Endodermal cell (in vitro differentiated cells): ENCODE results near the gene ZNF14. TPM values are rescaled to one million over a fixed set of nuclear protein-coding genes. Genes with fewer than 3 reads are reported as not detected.
"Not testable (repeated sequence)": the region's sequence is repeated elsewhere in the genome, so short reads cannot be mapped to it uniquely, and the experiment has no call there.

ENCODE experiments used
- DNase-seq: peaks from one replicate; pipeline ENCODE4 v3.0.0-alpha.2; 2017
- H3K27ac ChIP-seq: 2 replicates; pipeline ENCODE4 v1.5.1; 2013; ENCODE audit warnings: mild to moderate bottlenecking, low read depth, low read length, moderate library complexity
- H3K27me3 ChIP-seq: 2 replicates; pipeline ENCODE4 v1.6.1; 2013; ENCODE audit warnings: mild to moderate bottlenecking, low read length, moderate library complexity; ENCODE audit not compliant: insufficient read depth, control insufficient read depth, poor library complexity, severe bottlenecking
- H3K36me3 ChIP-seq: 2 replicates; pipeline ENCODE4 v1.7.0; 2013; ENCODE audit warnings: mild to moderate bottlenecking, low read length, moderate library complexity; ENCODE audit not compliant: control insufficient read depth, insufficient read depth
- H3K4me1 ChIP-seq: one replicate; pipeline ENCODE4 v1.7.0; 2013; ENCODE audit warnings: low read length; ENCODE audit not compliant: control insufficient read depth, insufficient read depth
- H3K4me3 ChIP-seq: 2 replicates; pipeline ENCODE4 v1.5.1; 2013; ENCODE audit warnings: mild to moderate bottlenecking, low read length, moderate library complexity
- H3K9ac ChIP-seq: 2 replicates; pipeline ENCODE4 v1.6.1; 2013; ENCODE audit warnings: mild to moderate bottlenecking, low read length, moderate library complexity; ENCODE audit not compliant: poor library complexity, severe bottlenecking; ENCODE audit errors: extremely low read depth
- H3K9me3 ChIP-seq: 2 replicates; pipeline ENCODE4 v1.6.1; 2013; ENCODE audit warnings: mild to moderate bottlenecking, low read length, moderate library complexity; ENCODE audit not compliant: control insufficient read depth
- H3K27ac Mint-ChIP-seq: 2 replicates; pipeline ENCODE4 v1.8.0; 2020; ENCODE audit warnings: mixed read lengths
- H3K27me3 Mint-ChIP-seq: 2 replicates; pipeline ENCODE4 v1.8.0; 2021; ENCODE audit warnings: mild to moderate bottlenecking, mixed read lengths; ENCODE audit not compliant: insufficient read depth
- H3K36me3 Mint-ChIP-seq: 2 replicates; pipeline ENCODE4 v1.8.0; 2020; ENCODE audit warnings: low read depth, mixed read lengths
- H3K4me1 Mint-ChIP-seq: 2 replicates; pipeline ENCODE4 v1.8.0; 2020; ENCODE audit warnings: mixed read lengths
- H3K4me3 Mint-ChIP-seq: 2 replicates; pipeline ENCODE4 v1.8.0; 2020; ENCODE audit warnings: mild to moderate bottlenecking, moderate library complexity, mixed read lengths
- H3K9me3 Mint-ChIP-seq: 2 replicates; pipeline ENCODE4 v1.8.0; 2020; ENCODE audit warnings: mild to moderate bottlenecking, mixed read lengths
- WGBS, 2 experiments: methylation state at CpG; one replicate each; pipeline versions ENCODE4 v1.1.5 to v1.1.7; 2013; ENCODE audit warnings: missing lambda C conversion rate in 2 of 2, mixed read lengths in 1 of 2; ENCODE audit not compliant: insufficient coverage in 1 of 2, insufficient read length in 1 of 2; 5-methylcytosine and 5-hydroxymethylcytosine counted together
- total RNA-seq, 2 donors: library from RNA; stranded (reverse); fragmentation: NEBNext Ultra II Directional in 1 of 2; extraction: Animal tissue kit (Norgen Biotek cat#: 25700) in 1 of 2; gene quantifications; 2 replicates in 1 of 2; 3 replicates in 1 of 2; pipeline ENCODE4 v1.2.1, GENCODE V29; 2021
- TF ChIP-seq, protein P1 (sequence below): fragments of 200-600 bp; sonication (generic); conservative IDR thresholded peaks from 2 replicates; pipeline ENCODE4 v1.5.0; 2021; ENCODE audit warnings: antibody characterized with exemption, mild to moderate bottlenecking

ZNF14 gene
- total RNA-seq, 2 donors from 2014 or later, result 7.8 to 8.7 TPM

DNA sequence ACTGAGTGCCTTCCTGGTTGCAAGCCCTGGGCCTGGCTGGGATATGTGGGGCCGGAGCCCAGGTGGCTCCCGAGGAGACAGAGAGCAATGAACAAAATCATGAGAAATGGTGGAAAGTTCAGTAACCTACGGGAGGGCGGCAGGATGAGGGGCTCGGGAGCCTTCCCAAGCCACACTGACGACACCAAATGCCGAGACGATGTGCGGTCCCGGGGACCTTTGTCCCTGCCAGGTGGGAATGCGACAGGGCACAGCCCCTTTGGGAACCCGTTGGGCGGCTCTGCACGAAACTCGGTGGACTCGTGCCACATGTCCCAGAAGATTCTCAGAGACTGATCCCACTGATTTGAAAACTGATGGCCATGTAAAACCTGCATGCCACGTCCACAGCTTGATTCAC is 11.7 kb upstream of the ZNF14 start:
- Mint-ChIP-seq H3K4me1 (no peaks in the 10 kb centered on the region), H3K9me3 (no peaks in the 10 kb centered on the region), H3K27me3 (peaks cover 29% of the 10 kb centered on the region), H3K4me3 (no peak overlapping the region), H3K36me3 (no peaks in the 10 kb centered on the region), H3K27ac (no peak overlapping the region)
- DNase-seq, result no peak
- Histone ChIP-seq H3K4me3 (no peak overlapping the region), H3K9me3 (no peaks in the 10 kb centered on the region), H3K4me1 (no peaks in the 10 kb centered on the region), H3K36me3 (no peaks in the 10 kb centered on the region), H3K9ac (no peak overlapping the region), H3K27ac (no peak overlapping the region), H3K27me3 (no peaks in the 10 kb centered on the region)
- WGBS, 2 experiments, result 90 to 94% methylated on average over 16 to 17 of the region's 17 CpGs
- TF ChIP-seq, protein P1, sequence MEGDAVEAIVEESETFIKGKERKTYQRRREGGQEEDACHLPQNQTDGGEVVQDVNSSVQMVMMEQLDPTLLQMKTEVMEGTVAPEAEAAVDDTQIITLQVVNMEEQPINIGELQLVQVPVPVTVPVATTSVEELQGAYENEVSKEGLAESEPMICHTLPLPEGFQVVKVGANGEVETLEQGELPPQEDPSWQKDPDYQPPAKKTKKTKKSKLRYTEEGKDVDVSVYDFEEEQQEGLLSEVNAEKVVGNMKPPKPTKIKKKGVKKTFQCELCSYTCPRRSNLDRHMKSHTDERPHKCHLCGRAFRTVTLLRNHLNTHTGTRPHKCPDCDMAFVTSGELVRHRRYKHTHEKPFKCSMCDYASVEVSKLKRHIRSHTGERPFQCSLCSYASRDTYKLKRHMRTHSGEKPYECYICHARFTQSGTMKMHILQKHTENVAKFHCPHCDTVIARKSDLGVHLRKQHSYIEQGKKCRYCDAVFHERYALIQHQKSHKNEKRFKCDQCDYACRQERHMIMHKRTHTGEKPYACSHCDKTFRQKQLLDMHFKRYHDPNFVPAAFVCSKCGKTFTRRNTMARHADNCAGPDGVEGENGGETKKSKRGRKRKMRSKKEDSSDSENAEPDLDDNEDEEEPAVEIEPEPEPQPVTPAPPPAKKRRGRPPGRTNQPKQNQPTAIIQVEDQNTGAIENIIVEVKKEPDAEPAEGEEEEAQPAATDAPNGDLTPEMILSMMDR, result no peak

GRCh38 chr19:19743921-19744320 is 11.0 kb upstream of the ZNF14 start:
- H3K9ac ChIP-seq, H3K27ac Mint-ChIP-seq, H3K36me3 Mint-ChIP-seq, H3K9me3 Mint-ChIP-seq, H3K9me3 ChIP-seq, H3K4me1 Mint-ChIP-seq, DNase-seq, H3K4me1 ChIP-seq, H3K27ac ChIP-seq, H3K36me3 ChIP-seq, H3K4me3 ChIP-seq, H3K27me3 ChIP-seq, H3K4me3 Mint-ChIP-seq: not testable (repeated sequence)
- peaks cover 30% of the 10 kb centered on the region for H3K27me3 Mint-ChIP-seq
- WGBS, 2 experiments, result 86 to 100% methylated on average over 1 to 6 of the region's 6 CpGs

DNA sequence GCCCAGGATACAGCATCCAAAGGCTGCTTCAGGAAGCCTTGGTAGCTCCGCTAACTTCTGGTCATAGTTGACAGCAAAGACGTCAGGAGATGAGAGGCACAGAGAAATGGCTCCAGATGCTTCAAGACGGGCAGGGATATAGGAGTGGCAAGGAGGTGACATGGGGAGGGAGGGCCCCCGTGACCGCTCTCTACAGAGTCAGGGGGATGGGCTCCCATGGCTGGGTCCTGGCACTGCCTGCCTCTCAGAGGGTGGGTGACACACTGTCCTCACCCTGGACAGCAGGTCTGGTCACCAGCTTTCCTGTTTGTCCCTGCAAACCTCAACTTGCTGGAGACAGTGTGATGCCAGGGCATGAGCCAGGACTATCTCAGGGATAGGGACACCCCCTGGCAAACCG is 10.3 kb upstream of the ZNF14 start:
- no peak overlapping the region for H3K27ac ChIP-seq
- no peaks in the 10 kb centered on the region for H3K36me3 ChIP-seq
- Mint-ChIP-seq H3K9me3 (no peaks in the 10 kb centered on the region), H3K27me3 (peaks cover 30% of the 10 kb centered on the region), H3K4me3 (no peak overlapping the region), H3K27ac (no peak overlapping the region), H3K36me3 (no peaks in the 10 kb centered on the region), H3K4me1 (no peaks in the 10 kb centered on the region)
- no peaks in the 10 kb centered on the region for H3K4me1 ChIP-seq
- TF ChIP-seq, protein P1, result no peak
- no peaks in the 10 kb centered on the region for H3K27me3 ChIP-seq
- no peaks in the 10 kb centered on the region for H3K9me3 ChIP-seq
- 81 to 89% methylated on average over 4 to 6 of the region's 6 CpGs for WGBS, 2 experiments
- no peak overlapping the region for H3K9ac ChIP-seq
- no peak overlapping the region for H3K4me3 ChIP-seq
- no peak for DNase-seq

DNA sequence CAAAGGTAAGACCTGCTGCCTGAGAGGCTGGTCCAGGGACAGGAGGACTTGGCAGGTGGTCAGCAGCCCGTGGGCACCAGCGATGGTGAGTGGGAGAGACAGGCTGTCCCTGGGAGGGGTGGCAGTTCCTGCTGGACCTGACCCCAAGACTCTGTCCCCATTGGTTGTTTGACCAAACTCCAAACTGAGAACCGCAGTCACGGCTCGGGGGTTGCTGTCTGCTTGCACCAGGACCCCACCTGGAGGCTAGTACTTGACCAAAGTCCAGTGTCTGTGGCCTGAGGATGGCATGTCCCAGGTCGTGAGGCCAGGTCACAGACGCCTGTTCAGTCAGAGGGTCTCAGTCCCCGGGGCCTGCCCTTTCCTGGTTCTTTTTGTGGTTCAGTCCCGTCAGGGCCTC is 9.9 kb upstream of the ZNF14 start:
- Histone ChIP-seq H3K4me3 (no peak overlapping the region), H3K9ac (no peak overlapping the region), H3K9me3 (no peaks in the 10 kb centered on the region), H3K27ac (no peak overlapping the region), H3K27me3 (no peaks in the 10 kb centered on the region), H3K36me3 (no peaks in the 10 kb centered on the region), H3K4me1 (no peaks in the 10 kb centered on the region)
- 90 to 95% methylated on average over 8 to 9 of the region's 9 CpGs for WGBS, 2 experiments
- no peaks in the 10 kb centered on the region for H3K4me1 Mint-ChIP-seq
- no peak for DNase-seq
- H3K36me3 Mint-ChIP-seq, result no peaks in the 10 kb centered on the region
- H3K27ac Mint-ChIP-seq, result no peak overlapping the region
- peaks cover 30% of the 10 kb centered on the region for H3K27me3 Mint-ChIP-seq
- TF ChIP-seq, protein P1, result no peak
- H3K4me3 Mint-ChIP-seq, result no peak overlapping the region
- no peaks in the 10 kb centered on the region for H3K9me3 Mint-ChIP-seq
